ENCODE data around the gene TNKS2.
A peak's percentile ranks its signal among the peaks of the same experiment; 100 is the strongest.
"Not testable (repeated sequence)": the region's sequence is repeated elsewhere in the genome, so short reads cannot be mapped to it uniquely, and the experiment has no call there.

Gene TNKS2

GRCh38 chr10:91797874-91798648, at the start of gene TNKS2:
TSS of gene TNKS2 (plus strand) at chr10:91798426. CDS start at chr10:91798691, 265 bp downstream.
- Histone ChIP-seq H3K79me2 (ENCODE audit: insufficient read depth, low read length) (peaks cover 52% of the 10 kb centered on the region), H3K4me2 (ENCODE audit: low read depth, low read length, poor library complexity, severe bottlenecking) (peak within 1 kb of the TSS; percentile 99), H3K27me3 (ENCODE audit: low read length) (no peaks in the 10 kb centered on the region), H2AFZ (ENCODE audit: low read depth, low read length, severe bottlenecking) (peak within 1 kb of the TSS; percentile 81), H3K4me3 (ENCODE audit: insufficient read depth, low read length, poor library complexity, severe bottlenecking) (peak within 1 kb of the TSS; percentile 77), H4K20me1 (ENCODE audit: low read depth, low read length) (peaks cover 27% of the 10 kb centered on the region), H3F3A (ENCODE audit: insufficient read depth) (peaks cover 23% of the 10 kb centered on the region), H3K9me2 (replicated peaks; ENCODE audit: insufficient read depth, low read length) (no peaks in the 10 kb centered on the region), H3K9me3 (ENCODE audit: insufficient read depth, low read length) (no peaks in the 10 kb centered on the region), H3K9ac (ENCODE audit: low read length) (peak within 1 kb of the TSS; percentile 84), H3K27ac (ENCODE audit: low read depth, low read length) (peak within 1 kb of the TSS; percentile 84), H3K36me3 (ENCODE audit: low read length) (no peaks in the 10 kb centered on the region; the same call in 1 of the 2 replicates)
- TF ChIP-seq, protein P1, sequence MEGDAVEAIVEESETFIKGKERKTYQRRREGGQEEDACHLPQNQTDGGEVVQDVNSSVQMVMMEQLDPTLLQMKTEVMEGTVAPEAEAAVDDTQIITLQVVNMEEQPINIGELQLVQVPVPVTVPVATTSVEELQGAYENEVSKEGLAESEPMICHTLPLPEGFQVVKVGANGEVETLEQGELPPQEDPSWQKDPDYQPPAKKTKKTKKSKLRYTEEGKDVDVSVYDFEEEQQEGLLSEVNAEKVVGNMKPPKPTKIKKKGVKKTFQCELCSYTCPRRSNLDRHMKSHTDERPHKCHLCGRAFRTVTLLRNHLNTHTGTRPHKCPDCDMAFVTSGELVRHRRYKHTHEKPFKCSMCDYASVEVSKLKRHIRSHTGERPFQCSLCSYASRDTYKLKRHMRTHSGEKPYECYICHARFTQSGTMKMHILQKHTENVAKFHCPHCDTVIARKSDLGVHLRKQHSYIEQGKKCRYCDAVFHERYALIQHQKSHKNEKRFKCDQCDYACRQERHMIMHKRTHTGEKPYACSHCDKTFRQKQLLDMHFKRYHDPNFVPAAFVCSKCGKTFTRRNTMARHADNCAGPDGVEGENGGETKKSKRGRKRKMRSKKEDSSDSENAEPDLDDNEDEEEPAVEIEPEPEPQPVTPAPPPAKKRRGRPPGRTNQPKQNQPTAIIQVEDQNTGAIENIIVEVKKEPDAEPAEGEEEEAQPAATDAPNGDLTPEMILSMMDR (IDR thresholded peaks at IDR 0.05; ENCODE audit: insufficient read depth, low read length, poor library complexity, severe bottlenecking) = no peak
- no peak for TF ChIP-seq EZH2phosphoT487 (conservative IDR thresholded peaks at IDR 0.05; ENCODE audit: low read length)

DNA sequence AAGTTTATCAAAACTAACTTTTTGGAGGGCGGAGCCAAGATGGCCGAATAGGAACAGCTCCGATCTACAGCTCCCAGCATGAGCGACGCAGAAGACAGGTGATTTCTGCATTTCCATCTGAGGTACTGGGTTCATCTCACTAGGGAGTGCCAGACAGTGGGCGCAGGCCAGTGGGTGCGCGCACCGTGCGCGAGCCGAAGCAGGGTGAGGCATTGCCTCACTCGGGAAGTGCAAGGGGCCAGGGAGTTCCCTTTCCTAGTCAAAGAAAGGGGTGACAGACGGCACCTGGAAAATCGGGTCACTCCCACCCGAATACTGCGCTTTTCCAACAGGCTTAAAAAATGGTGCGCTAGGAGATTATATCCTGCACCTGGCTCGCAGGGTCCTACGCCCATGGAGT, 48.6 kb upstream of the TNKS2 start:
- H3K36me3 ChIP-seq (ENCODE audit: low read length); H3K27me3 ChIP-seq (ENCODE audit: low read length); H3K9ac ChIP-seq (ENCODE audit: low read length); H3K4me2 ChIP-seq (ENCODE audit: low read depth, low read length, poor library complexity, severe bottlenecking); H3K9me3 ChIP-seq (ENCODE audit: insufficient read depth, low read length); H3K9me2 ChIP-seq (replicated peaks; ENCODE audit: insufficient read depth, low read length); H4K20me1 ChIP-seq (ENCODE audit: low read depth, low read length); H3F3A ChIP-seq (ENCODE audit: insufficient read depth); H3K79me2 ChIP-seq (ENCODE audit: insufficient read depth, low read length); H2AFZ ChIP-seq (ENCODE audit: low read depth, low read length, severe bottlenecking); H3K27ac ChIP-seq (ENCODE audit: low read depth, low read length); H3K4me3 ChIP-seq (ENCODE audit: insufficient read depth, low read length, poor library complexity, severe bottlenecking): not testable (repeated sequence)

DNA sequence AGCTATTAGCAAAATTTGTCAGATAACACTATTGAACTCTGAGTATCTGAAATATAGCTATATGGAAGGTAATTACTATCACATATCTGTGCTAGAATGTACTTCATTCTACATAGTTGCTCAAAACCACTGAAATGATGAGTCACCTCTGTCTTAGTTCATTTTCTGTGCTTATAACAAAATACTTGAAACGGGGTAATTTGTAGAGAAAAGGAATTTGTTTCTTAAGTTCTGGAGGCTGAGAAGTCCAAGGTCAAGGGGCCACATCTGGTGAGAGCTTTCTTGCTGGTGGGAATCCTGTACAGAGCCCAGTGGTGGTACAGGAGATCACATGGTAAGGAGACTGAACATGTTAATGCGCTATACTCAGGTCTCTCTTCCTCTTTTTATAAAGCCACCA, 41.9 kb upstream of the TNKS2 start:
- no peaks in the 10 kb centered on the region for H3F3A ChIP-seq (ENCODE audit: insufficient read depth)
- H3K4me3 ChIP-seq (ENCODE audit: insufficient read depth, low read length, poor library complexity, severe bottlenecking) = no peak overlapping the region
- H4K20me1 ChIP-seq (ENCODE audit: low read depth, low read length) = no peaks in the 10 kb centered on the region
- 0 out of 2 replicates have a peak, but pooled peaks cover 2% of the 10 kb centered on the region for H3K27me3 ChIP-seq (ENCODE audit: low read length)
- H2AFZ ChIP-seq (ENCODE audit: low read depth, low read length, severe bottlenecking) = no peak overlapping the region
- H3K9ac ChIP-seq (ENCODE audit: low read length) = no peak overlapping the region
- no peaks in the 10 kb centered on the region for H3K36me3 ChIP-seq (ENCODE audit: low read length)
- H3K79me2 ChIP-seq (ENCODE audit: insufficient read depth, low read length) = no peaks in the 10 kb centered on the region
- no peaks in the 10 kb centered on the region for H3K9me3 ChIP-seq (ENCODE audit: insufficient read depth, low read length)
- H3K4me2 ChIP-seq (ENCODE audit: low read depth, low read length, poor library complexity, severe bottlenecking) = no peak overlapping the region
- TF ChIP-seq EZH2phosphoT487 (conservative IDR thresholded peaks at IDR 0.05; ENCODE audit: low read length) = no peak
- TF ChIP-seq, protein P1 (IDR thresholded peaks at IDR 0.05; ENCODE audit: insufficient read depth, low read length, poor library complexity, severe bottlenecking) = no peak
- H3K9me2 ChIP-seq (replicated peaks; ENCODE audit: insufficient read depth, low read length) = no peaks in the 10 kb centered on the region
- no peak overlapping the region for H3K27ac ChIP-seq (ENCODE audit: low read depth, low read length)

Data from SU-DHL-6 (cell line).